A673 (cell line): ENCODE measurements around the gene KDM6B. TPM values are rescaled to one million over a fixed set of nuclear protein-coding genes. Genes with fewer than 3 reads are reported as not detected.

Source experiments
- BruUV-seq: library from RNA; stranded (reverse); fragments of 400-500 nt; replicated peaks from 2 replicates; lab custom pipeline; 2021; lab: Mats Ljungman, UMichigan
- CTCF ChIA-PET: fragments of 300-600 bp; sonication (Branson Sonifier 250); formaldehyde crosslinking; loops from one replicate; lab custom pipeline; 2022; ENCODE audit warnings: antibody characterized with exemption; lab: Charles Lee
- POLR2A ChIA-PET: fragments of 300-600 bp; sonication (Branson Sonifier 250); formaldehyde crosslinking; loops from one replicate; lab custom pipeline; 2022; ENCODE audit warnings: antibody characterized with exemption; ENCODE audit not compliant: low non-redundant PET; lab: Charles Lee
- DNase-seq: peaks from one replicate; pipeline ENCODE4 v3.0.0-alpha.2; 2015; ENCODE audit warnings: low spot score
- H3K27ac ChIP-seq: fragments of 200-600 bp; sonication (generic); 2 replicates; pipeline ENCODE4 v1.5.1; 2016; ENCODE audit warnings: mixed run types, low read depth, mild to moderate bottlenecking, mixed read lengths, antibody characterized with exemption, low read length; ENCODE audit not compliant: poor library complexity, severe bottlenecking
- H3K27me3 ChIP-seq: fragments of 200-600 bp; sonication (generic); replicated peaks from 2 replicates; pipeline ENCODE4 v1.6.1; 2017; ENCODE audit warnings: mixed run types, low read depth, mild to moderate bottlenecking, mixed read lengths, antibody characterized with exemption, low read length; ENCODE audit not compliant: insufficient read depth, poor library complexity
- H3K36me3 ChIP-seq: fragments of 200-600 bp; sonication (generic); 2 replicates; pipeline ENCODE4 v1.6.1; 2016; ENCODE audit warnings: mixed run types, mild to moderate bottlenecking, mixed read lengths, antibody characterized with exemption, low read length; ENCODE audit not compliant: insufficient read depth, poor library complexity, severe bottlenecking
- H3K4me1 ChIP-seq: fragments of 200-600 bp; sonication (generic); 2 replicates; pipeline ENCODE4 v1.6.1; 2017; ENCODE audit warnings: mixed run types, mild to moderate bottlenecking, mixed read lengths, antibody characterized with exemption, low read length; ENCODE audit not compliant: insufficient read depth, poor library complexity, severe bottlenecking
- H3K4me3 ChIP-seq: fragments of 200-600 bp; sonication (generic); 2 replicates; pipeline ENCODE4 v1.5.1; 2016; ENCODE audit warnings: low read depth, mixed run types, mild to moderate bottlenecking, mixed read lengths, low read length; ENCODE audit not compliant: poor library complexity, severe bottlenecking
- H3K9me3 ChIP-seq: fragments of 200-600 bp; sonication (generic); 2 replicates; pipeline ENCODE4 v1.6.1; 2016; ENCODE audit warnings: mixed run types, low read depth, mild to moderate bottlenecking, mixed read lengths, antibody characterized with exemption, low read length; ENCODE audit not compliant: poor library complexity, severe bottlenecking
- EZH2 ChIP-seq: fragments of 200-600 bp; sonication (generic); IDR thresholded peaks from 2 replicates; pipeline ENCODE4 v1.6.1; 2017; ENCODE audit warnings: borderline replicate concordance, low read depth, mild to moderate bottlenecking, mixed read lengths, antibody characterized with exemption, low read length; ENCODE audit not compliant: poor library complexity, severe bottlenecking
- intact Hi-C: fragments of 100-400 bp; cut with micrococcal nuclease; formaldehyde crosslinking; loops from one replicate; pipeline ENCODE4 v1.10.0; 2022; ENCODE audit not compliant: unreplicated experiment
- total RNA-seq: library from RNA; stranded (reverse); gene quantifications from 2 replicates; pipeline ENCODE4 v1.2.3, GENCODE V29; 2021
- TF ChIP-seq, protein P1 (sequence below): fragments of 300-800, 200-600 bp; sonication (generic); conservative IDR thresholded peaks from 2 replicates; pipeline ENCODE4 v1.5.1; 2017; ENCODE audit warnings: low read depth, mild to moderate bottlenecking, antibody characterized with exemption, low read length, moderate library complexity, mixed read lengths

The KDM6B gene
- total RNA-seq, 1 experiment from 2014 or later, result 46.8 TPM

DNA sequence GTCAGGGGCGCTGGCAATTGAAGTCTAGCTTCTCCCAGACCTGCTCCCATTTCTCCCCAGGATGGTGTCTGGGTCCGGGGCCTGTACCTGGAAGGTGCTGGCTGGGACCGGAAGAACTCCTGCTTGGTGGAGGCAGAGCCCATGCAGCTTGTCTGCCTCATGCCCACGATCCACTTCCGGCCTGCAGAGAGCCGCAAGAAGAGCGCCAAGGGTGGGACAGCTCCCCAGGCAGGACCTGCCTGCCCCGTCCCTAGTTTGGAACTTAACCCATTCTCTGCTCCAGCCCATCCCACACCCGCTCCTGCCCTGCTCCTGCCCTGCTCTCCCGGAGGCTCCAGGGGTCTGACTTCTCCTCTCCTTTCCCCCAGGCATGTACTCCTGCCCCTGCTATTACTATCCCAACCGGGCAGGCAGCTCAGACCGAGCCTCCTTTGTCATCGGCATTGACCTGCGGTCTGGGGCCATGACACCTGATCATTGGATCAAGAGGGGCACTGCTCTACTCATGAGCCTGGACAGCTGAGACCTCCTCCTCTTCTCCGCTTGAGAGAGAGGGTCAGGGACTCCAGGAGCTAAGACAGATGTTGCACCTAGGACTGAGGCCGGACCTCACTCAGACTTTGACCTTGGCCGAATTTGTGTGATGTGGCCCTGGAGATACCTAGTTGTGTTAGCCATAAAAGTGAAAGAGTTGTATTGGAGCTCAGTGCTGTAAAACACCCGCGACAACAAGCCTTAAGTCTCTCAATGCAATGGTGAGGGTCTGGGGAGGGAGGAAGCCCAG, 814 bp upstream of the KDM6B start:
- no peak for TF ChIP-seq EZH2
- TF ChIP-seq, protein P1, sequence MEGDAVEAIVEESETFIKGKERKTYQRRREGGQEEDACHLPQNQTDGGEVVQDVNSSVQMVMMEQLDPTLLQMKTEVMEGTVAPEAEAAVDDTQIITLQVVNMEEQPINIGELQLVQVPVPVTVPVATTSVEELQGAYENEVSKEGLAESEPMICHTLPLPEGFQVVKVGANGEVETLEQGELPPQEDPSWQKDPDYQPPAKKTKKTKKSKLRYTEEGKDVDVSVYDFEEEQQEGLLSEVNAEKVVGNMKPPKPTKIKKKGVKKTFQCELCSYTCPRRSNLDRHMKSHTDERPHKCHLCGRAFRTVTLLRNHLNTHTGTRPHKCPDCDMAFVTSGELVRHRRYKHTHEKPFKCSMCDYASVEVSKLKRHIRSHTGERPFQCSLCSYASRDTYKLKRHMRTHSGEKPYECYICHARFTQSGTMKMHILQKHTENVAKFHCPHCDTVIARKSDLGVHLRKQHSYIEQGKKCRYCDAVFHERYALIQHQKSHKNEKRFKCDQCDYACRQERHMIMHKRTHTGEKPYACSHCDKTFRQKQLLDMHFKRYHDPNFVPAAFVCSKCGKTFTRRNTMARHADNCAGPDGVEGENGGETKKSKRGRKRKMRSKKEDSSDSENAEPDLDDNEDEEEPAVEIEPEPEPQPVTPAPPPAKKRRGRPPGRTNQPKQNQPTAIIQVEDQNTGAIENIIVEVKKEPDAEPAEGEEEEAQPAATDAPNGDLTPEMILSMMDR, result no peak
- Histone ChIP-seq H3K4me1 (peaks cover 14% of the 10 kb centered on the region), H3K4me3 (peak overlapping the region; percentile 75), H3K27ac (peak overlapping the region; percentile 7), H3K9me3 (no peaks in the 10 kb centered on the region), H3K36me3 (no peaks in the 10 kb centered on the region), H3K27me3 (no peaks in the 10 kb centered on the region)
- ChIA-PET POLR2A (interaction anchor here (0.6 kb wide), 1 partner anchor 183 kb away, joined by 3 read pairs; the partner anchor contains the start of gene ATP1B2), CTCF (interaction anchor here (1.2 to 1.9 kb wide), 3 partner anchors 8 to 11 kb away, joined by 3 to 12 read pairs (median 3); no protein-coding TSS in a partner anchor)
- BruUV-seq, result no TSS peak
- intact Hi-C loops, result no loop called here
- DNase-seq, result no peak

DNA sequence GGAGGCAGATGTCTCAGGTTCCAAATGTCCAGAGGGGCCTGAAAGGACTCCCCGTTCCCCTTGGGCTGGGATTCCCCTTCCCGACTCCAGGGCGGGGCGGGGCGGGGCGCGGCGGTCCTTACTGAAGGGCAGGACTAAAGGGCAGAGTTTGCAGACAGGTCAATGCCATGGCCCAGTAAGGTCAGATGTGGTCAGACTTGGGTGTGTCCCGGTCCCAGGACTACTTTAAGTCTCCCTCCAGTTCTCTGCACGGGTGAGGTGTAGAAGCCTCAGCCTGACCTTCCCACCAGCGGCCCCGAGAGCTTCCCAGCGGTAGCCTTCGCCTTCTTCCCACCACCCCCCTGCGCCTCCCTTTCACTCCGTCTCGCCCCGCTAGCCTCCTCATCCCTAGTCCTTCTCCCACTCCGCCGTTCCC, 532 bp downstream of the KDM6B start:
- Histone ChIP-seq H3K9me3 (no peaks in the 10 kb centered on the region), H3K27me3 (no peaks in the 10 kb centered on the region), H3K27ac (peak overlapping the region; percentile 77), H3K4me3 (peak overlapping the region; percentile 75), H3K4me1 (peaks cover 25% of the 10 kb centered on the region), H3K36me3 (no peaks in the 10 kb centered on the region)
- no peak for DNase-seq
- no TSS peak for BruUV-seq
- ChIA-PET CTCF (interaction anchor here (0.9 to 1.9 kb wide), 6 partner anchors 9 to 223 kb away, joined by 3 to 12 read pairs (median 4); partner anchors contain the start of genes CYB5D1 and NAA38), POLR2A (no interaction called here)
- no peak for TF ChIP-seq EZH2
- TF ChIP-seq, protein P1, result no peak
- intact Hi-C loops, result no loop called here

DNA sequence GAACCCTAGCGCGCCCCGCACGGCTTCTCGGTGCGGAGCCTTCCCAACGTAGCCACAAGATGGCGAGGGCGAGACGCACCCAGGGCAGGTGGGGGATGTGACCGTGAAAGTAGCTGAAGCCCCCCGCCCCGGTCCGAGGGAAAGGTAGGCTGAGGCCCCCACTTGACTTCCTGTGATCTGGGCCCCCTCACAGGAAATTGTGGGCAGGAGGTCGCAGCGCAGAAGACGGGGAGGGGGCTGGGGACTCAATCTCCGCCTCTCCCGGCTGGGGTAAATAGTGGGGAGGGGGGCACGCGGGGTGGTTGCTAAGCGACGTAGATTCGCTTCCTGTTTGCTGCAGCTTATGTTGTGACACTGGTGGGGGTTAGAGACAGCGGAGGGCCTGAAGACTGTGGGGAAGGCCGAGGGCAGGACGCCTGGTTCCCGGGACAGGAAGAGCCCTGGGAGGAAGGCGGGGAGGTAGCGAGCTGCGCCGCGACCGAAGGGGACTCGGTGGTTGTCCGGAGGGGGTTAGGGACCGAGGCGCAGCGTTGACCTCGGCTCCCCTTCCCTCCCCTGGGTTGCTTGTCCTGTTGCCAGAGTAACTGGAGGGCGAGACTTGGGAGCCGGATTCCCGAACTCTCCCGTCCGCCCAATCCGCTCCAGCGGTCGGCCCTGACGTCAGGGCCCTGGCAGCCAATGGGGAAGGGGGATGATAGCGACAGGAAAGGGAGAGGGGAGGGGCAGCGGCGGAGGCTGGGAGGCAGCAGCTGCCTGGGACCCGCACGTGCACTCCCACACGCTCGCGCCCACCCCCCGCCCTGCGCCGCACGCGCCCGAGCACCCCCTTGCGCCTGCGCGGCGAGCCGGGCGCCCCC, 1.2 kb downstream of the KDM6B start:
- no peak for TF ChIP-seq EZH2
- TF ChIP-seq, protein P1, result peak; percentile 89
- Histone ChIP-seq H3K27ac (peak overlapping the region; percentile 97), H3K27me3 (no peaks in the 10 kb centered on the region), H3K4me3 (peak overlapping the region; percentile 75), H3K36me3 (peaks cover 2% of the 10 kb centered on the region), H3K9me3 (no peaks in the 10 kb centered on the region), H3K4me1 (peaks cover 31% of the 10 kb centered on the region)
- POLR2A ChIA-PET, result interaction anchor here (0.6 to 0.7 kb wide), 2 partner anchors 15 to 61 kb away, joined by 3 to 9 read pairs; no protein-coding TSS in a partner anchor
- CTCF ChIA-PET, result interaction anchor here (0.6 to 1.9 kb wide), 9 partner anchors 10 to 259 kb away, joined by 3 to 12 read pairs (median 4); partner anchors contain the start of genes CYB5D1 and NAA38
- intact Hi-C loops, result loop anchor here (1.0 kb wide), 1 partner anchor 16 kb away; no protein-coding TSS in a partner anchor
- DNase-seq, result peak; percentile 100
- no TSS peak for BruUV-seq
